HepG2 (cell line): ENCODE measurements around the gene PMVK. TPM values are rescaled to one million over a fixed set of nuclear protein-coding genes. Genes with fewer than 3 reads are reported as not detected.

ENCODE experiments used
- ELF3 ChIP-seq: IDR thresholded peaks from 2 replicates; pipeline ENCODE4 v1.6.1; 2016; ENCODE audit warnings: missing genetic modification reagents, missing compliant biosample characterization
- EP300 ChIP-seq, 3 experiments: sonication (generic) in 1 of 3; formaldehyde crosslinking in 1 of 3; IDR thresholded peaks; 2 replicates each; pipeline versions ENCODE4 v1.5.1 to v1.6.1; 2011 to 2020; ENCODE audit warnings: low read depth in 2 of 3, low read length in 2 of 3, borderline replicate concordance in 1 of 3, improper control_type of control experiment in 1 of 3, mild to moderate bottlenecking in 1 of 3, missing genetic modification reagents in 1 of 3, moderate library complexity in 1 of 3
- MTF2 ChIP-seq: sonication (generic); formaldehyde crosslinking; IDR thresholded peaks from 2 replicates; pipeline ENCODE4 v1.5.0; 2020; ENCODE audit warnings: missing genetic modification reagents, borderline replicate concordance
- POLR2A ChIP-seq, 2 experiments: IDR thresholded peaks; 2 replicates each; pipeline ENCODE4 v1.6.1; 2011; ENCODE audit warnings: low read depth in 2 of 2, low read length in 2 of 2, mild to moderate bottlenecking in 1 of 2, moderate library complexity in 1 of 2; ENCODE audit not compliant: insufficient read depth in 1 of 2
- ZMAT3 ChIP-seq: sonication (generic); formaldehyde crosslinking; conservative IDR thresholded peaks from 2 replicates; pipeline ENCODE4 v1.7.0; 2021; ENCODE audit warnings: missing genetic modification reagents
- ZNF20 ChIP-seq: sonication (generic); formaldehyde crosslinking; IDR thresholded peaks from 2 replicates; pipeline ENCODE4 v1.4.0; 2020; ENCODE audit warnings: mild to moderate bottlenecking, moderate library complexity, missing genetic modification reagents
- ZNF672 ChIP-seq: sonication (generic); formaldehyde crosslinking; IDR thresholded peaks from 2 replicates; pipeline ENCODE4 v1.8.1; 2022; ENCODE audit warnings: missing genetic modification reagents
- ZNF709 ChIP-seq: sonication (generic); formaldehyde crosslinking; IDR thresholded peaks from 2 replicates; pipeline ENCODE4 v1.5.0; 2020; ENCODE audit warnings: mild to moderate bottlenecking, missing genetic modification reagents
- polyA plus RNA-seq, 8 experiments: library from polyadenylated mRNA; depleted of rRNA in 3 of 8; stranded (reverse) in 7 of 8; unstranded in 1 of 8; fragments of >200 nt; fragmentation: Illumina TruSeq in 4 of 8; extraction: Trizol in 4 of 8; gene quantifications; 2 replicates each; pipeline versions ENCODE4 v1.2.1 to v1.2.3, GENCODE V29; 2011 to 2016; ENCODE audit warnings: low read depth in 4 of 8, missing spikeins in 1 of 8, mixed read lengths in 1 of 8; ENCODE audit not compliant: insufficient read depth in 1 of 8
- total RNA-seq, 5 experiments: library from RNA; depleted of rRNA; stranded (reverse); fragments of >200 nt; fragmentation: Illumina TruSeq; extraction: Trizol; gene quantifications; 2 replicates each; pipeline ENCODE4 v1.2.3, GENCODE V29; 2016; ENCODE audit warnings: low read depth in 1 of 5
- TF ChIP-seq, protein P1 (sequence below): sonication (generic); formaldehyde crosslinking; IDR thresholded peaks from 2 replicates; pipeline ENCODE4 v1.4.0; 2020; ENCODE audit warnings: missing genetic modification reagents
- TF ChIP-seq, protein P2 (sequence below): sonication (generic); formaldehyde crosslinking; conservative IDR thresholded peaks from 2 replicates; pipeline ENCODE4 v1.5.0; 2020; ENCODE audit warnings: missing genetic modification reagents
- TF ChIP-seq, protein P3 (sequence below): sonication (generic); formaldehyde crosslinking; IDR thresholded peaks from 2 replicates; pipeline ENCODE4 v1.4.0; 2020; ENCODE audit warnings: mild to moderate bottlenecking, missing genetic modification reagents, borderline replicate concordance
- TF ChIP-seq, protein P4 (sequence below): sonication (generic); formaldehyde crosslinking; IDR thresholded peaks from 2 replicates; pipeline ENCODE4 v1.4.0; 2020; ENCODE audit warnings: missing genetic modification reagents

The PMVK gene
- total and polyA plus RNA-seq, 2 of the 13 experiments (the other 11 are each of a cell fraction or from before 2014, with no cell fraction given), result 3.9 to 12.6 TPM

DNA sequence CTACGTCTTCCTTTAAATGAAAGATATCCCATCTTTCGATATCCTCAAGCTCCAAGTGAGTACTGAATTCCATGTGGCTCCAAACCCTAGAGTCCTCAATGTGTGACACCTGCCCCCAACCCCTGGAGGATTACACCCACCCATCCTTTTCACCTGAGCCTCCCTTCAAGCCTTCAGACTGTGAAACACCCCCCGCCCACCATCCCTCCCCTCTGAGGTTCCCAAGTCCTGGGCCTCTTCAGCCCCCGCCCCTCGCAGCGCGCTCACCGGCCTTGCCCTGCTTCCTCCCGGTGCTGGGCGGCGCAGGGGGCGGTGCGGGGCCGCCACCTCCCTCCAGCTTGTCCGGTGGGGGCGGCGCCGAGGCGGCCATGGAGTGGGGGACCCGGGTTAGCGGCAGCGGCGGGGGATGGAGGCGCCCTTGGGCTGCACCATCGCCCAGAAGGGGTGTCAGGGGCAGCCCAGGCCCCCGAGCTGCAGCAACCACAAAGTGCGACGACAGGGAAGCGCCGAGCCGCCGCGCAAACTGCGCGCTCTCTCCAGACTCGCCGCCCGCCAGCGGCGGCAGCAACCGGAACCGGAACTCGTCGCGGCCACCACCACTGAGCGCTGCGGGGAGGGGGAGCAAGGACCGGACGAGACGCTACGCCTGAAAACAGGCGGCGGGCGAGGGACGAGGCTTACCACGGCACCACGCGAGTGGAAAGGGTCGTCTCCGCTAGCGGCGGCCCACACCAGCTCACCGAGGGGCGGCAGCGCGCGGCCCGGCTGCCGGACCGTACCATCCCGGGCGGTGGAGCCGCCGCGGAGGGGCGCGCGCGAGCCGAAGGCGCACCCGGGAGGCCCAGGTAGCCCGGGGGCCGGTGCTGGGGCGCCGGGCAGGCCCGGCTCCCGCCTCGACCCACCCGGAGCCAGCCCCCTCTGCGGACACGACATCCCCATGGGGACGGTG lies 25.0 kb upstream of the PMVK start, which contains the start of gene PYGO2 (continued):
- TF ChIP-seq, protein P1, sequence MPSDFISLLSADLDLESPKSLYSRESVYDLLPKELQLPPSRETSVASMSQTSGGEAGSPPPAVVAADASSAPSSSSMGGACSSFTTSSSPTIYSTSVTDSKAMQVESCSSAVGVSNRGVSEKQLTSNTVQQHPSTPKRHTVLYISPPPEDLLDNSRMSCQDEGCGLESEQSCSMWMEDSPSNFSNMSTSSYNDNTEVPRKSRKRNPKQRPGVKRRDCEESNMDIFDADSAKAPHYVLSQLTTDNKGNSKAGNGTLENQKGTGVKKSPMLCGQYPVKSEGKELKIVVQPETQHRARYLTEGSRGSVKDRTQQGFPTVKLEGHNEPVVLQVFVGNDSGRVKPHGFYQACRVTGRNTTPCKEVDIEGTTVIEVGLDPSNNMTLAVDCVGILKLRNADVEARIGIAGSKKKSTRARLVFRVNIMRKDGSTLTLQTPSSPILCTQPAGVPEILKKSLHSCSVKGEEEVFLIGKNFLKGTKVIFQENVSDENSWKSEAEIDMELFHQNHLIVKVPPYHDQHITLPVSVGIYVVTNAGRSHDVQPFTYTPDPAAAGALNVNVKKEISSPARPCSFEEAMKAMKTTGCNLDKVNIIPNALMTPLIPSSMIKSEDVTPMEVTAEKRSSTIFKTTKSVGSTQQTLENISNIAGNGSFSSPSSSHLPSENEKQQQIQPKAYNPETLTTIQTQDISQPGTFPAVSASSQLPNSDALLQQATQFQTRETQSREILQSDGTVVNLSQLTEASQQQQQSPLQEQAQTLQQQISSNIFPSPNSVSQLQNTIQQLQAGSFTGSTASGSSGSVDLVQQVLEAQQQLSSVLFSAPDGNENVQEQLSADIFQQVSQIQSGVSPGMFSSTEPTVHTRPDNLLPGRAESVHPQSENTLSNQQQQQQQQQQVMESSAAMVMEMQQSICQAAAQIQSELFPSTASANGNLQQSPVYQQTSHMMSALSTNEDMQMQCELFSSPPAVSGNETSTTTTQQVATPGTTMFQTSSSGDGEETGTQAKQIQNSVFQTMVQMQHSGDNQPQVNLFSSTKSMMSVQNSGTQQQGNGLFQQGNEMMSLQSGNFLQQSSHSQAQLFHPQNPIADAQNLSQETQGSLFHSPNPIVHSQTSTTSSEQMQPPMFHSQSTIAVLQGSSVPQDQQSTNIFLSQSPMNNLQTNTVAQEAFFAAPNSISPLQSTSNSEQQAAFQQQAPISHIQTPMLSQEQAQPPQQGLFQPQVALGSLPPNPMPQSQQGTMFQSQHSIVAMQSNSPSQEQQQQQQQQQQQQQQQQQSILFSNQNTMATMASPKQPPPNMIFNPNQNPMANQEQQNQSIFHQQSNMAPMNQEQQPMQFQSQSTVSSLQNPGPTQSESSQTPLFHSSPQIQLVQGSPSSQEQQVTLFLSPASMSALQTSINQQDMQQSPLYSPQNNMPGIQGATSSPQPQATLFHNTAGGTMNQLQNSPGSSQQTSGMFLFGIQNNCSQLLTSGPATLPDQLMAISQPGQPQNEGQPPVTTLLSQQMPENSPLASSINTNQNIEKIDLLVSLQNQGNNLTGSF (CRISPR knock-in tag), result peak; percentile 75; the same call in 1 of the 2 replicates
- TF ChIP-seq MTF2 (CRISPR knock-in tag) (0 out of 2 replicates have a peak, but pooled peaks have one; percentile 63), EP300 (IDR thresholded peaks at IDR 0.05; ENCODE audit: low read depth in 2 of 2, low read length in 2 of 2) (0 out of 4 replicates have a peak, but pooled peaks of 1 of the 2 experiments have one; percentile 3), EP300 (CRISPR knock-in tag; IDR thresholded peaks at IDR 0.05; ENCODE audit: borderline replicate concordance) (peak; percentile 73; the same call in 1 of the 2 replicates), ZNF672 (CRISPR knock-in tag) (0 out of 2 replicates have a peak, but pooled peaks have one; percentile 4), ZNF20 (CRISPR knock-in tag) (0 out of 2 replicates have a peak, but pooled peaks have one; percentile 14), ZMAT3 (CRISPR knock-in tag) (peak; percentile 81), ELF3 (CRISPR knock-in tag) (peak; percentile 41), ZNF709 (CRISPR knock-in tag) (no peak; the same call in 1 of the 2 replicates), POLR2A (IDR thresholded peaks at IDR 0.05; ENCODE audit: insufficient read depth in 1 of 2, low read depth in 2 of 2, low read length in 2 of 2) (peak; percentile 72 to 84)
- TF ChIP-seq, protein P2, sequence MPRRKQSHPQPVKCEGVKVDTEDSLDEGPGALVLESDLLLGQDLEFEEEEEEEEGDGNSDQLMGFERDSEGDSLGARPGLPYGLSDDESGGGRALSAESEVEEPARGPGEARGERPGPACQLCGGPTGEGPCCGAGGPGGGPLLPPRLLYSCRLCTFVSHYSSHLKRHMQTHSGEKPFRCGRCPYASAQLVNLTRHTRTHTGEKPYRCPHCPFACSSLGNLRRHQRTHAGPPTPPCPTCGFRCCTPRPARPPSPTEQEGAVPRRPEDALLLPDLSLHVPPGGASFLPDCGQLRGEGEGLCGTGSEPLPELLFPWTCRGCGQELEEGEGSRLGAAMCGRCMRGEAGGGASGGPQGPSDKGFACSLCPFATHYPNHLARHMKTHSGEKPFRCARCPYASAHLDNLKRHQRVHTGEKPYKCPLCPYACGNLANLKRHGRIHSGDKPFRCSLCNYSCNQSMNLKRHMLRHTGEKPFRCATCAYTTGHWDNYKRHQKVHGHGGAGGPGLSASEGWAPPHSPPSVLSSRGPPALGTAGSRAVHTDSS (CRISPR knock-in tag), result 0 out of 2 replicates have a peak, but pooled peaks have one; percentile 87
- TF ChIP-seq, protein P3, sequence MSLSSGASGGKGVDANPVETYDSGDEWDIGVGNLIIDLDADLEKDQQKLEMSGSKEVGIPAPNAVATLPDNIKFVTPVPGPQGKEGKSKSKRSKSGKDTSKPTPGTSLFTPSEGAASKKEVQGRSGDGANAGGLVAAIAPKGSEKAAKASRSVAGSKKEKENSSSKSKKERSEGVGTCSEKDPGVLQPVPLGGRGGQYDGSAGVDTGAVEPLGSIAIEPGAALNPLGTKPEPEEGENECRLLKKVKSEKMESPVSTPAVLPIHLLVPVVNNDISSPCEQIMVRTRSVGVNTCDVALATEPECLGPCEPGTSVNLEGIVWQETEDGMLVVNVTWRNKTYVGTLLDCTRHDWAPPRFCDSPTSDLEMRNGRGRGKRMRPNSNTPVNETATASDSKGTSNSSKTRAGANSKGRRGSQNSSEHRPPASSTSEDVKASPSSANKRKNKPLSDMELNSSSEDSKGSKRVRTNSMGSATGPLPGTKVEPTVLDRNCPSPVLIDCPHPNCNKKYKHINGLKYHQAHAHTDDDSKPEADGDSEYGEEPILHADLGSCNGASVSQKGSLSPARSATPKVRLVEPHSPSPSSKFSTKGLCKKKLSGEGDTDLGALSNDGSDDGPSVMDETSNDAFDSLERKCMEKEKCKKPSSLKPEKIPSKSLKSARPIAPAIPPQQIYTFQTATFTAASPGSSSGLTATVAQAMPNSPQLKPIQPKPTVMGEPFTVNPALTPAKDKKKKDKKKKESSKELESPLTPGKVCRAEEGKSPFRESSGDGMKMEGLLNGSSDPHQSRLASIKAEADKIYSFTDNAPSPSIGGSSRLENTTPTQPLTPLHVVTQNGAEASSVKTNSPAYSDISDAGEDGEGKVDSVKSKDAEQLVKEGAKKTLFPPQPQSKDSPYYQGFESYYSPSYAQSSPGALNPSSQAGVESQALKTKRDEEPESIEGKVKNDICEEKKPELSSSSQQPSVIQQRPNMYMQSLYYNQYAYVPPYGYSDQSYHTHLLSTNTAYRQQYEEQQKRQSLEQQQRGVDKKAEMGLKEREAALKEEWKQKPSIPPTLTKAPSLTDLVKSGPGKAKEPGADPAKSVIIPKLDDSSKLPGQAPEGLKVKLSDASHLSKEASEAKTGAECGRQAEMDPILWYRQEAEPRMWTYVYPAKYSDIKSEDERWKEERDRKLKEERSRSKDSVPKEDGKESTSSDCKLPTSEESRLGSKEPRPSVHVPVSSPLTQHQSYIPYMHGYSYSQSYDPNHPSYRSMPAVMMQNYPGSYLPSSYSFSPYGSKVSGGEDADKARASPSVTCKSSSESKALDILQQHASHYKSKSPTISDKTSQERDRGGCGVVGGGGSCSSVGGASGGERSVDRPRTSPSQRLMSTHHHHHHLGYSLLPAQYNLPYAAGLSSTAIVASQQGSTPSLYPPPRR (CRISPR knock-in tag), result peak; percentile 68
- TF ChIP-seq, protein P4, sequence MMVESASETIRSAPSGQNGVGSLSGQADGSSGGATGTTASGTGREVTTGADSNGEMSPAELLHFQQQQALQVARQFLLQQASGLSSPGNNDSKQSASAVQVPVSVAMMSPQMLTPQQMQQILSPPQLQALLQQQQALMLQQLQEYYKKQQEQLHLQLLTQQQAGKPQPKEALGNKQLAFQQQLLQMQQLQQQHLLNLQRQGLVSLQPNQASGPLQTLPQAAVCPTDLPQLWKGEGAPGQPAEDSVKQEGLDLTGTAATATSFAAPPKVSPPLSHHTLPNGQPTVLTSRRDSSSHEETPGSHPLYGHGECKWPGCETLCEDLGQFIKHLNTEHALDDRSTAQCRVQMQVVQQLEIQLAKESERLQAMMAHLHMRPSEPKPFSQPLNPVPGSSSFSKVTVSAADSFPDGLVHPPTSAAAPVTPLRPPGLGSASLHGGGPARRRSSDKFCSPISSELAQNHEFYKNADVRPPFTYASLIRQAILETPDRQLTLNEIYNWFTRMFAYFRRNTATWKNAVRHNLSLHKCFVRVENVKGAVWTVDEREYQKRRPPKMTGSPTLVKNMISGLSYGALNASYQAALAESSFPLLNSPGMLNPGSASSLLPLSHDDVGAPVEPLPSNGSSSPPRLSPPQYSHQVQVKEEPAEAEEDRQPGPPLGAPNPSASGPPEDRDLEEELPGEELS (CRISPR knock-in tag), result peak; percentile 53; the same call in 1 of the 2 replicates
